Measurements from ENCODE around the gene PRDX6. TPM values are rescaled to one million over a fixed set of nuclear protein-coding genes. Genes with fewer than 3 reads are reported as not detected.
"Not testable (repeated sequence)": the region's sequence is repeated elsewhere in the genome, so short reads cannot be mapped to it uniquely, and the experiment has no call there.

The PRDX6 gene
- total and polyA plus RNA-seq, 8 donors: 236 to 279 (median 258) TPM

- DNase-seq (no peak), ATAC-seq (no peak)
- H3K27me3 ChIP-seq: no peaks in the 10 kb centered on the region
- intact Hi-C loops (cut with DNase I): no loop called here
- no peak overlapping the region for H3K4me3 ChIP-seq
- H3K36me3 ChIP-seq: no peaks in the 10 kb centered on the region
- H3K4me1 ChIP-seq: no peaks in the 10 kb centered on the region
- no peaks in the 10 kb centered on the region for H3K9me3 ChIP-seq
- H3K27ac ChIP-seq: no peak overlapping the region
- no peak for TF ChIP-seq CTCF (IDR thresholded peaks at IDR 0.05)
Measured at GRCh38 chr1:173509797-173510196, 32.7 kb downstream of the PRDX6 start.

GRCh38 chr1:173514503-173514902, 37.4 kb downstream of the PRDX6 start:
- H3K4me3 ChIP-seq; DNase-seq; H3K27me3 ChIP-seq; H3K4me1 ChIP-seq; intact Hi-C loops (cut with DNase I); H3K9me3 ChIP-seq; H3K36me3 ChIP-seq; ATAC-seq; H3K27ac ChIP-seq: not testable (repeated sequence)

- no peak for ATAC-seq
- intact Hi-C loops (cut with DNase I): no loop called here
- TF ChIP-seq CTCF (IDR thresholded peaks at IDR 0.05): no peak
- H3K27ac ChIP-seq: no peak overlapping the region
- DNase-seq: no peak
- no peaks in the 10 kb centered on the region for H3K4me1 ChIP-seq
- no peaks in the 10 kb centered on the region for H3K27me3 ChIP-seq
- no peak overlapping the region for H3K4me3 ChIP-seq
- H3K9me3 ChIP-seq: no peaks in the 10 kb centered on the region
- H3K36me3 ChIP-seq: no peaks in the 10 kb centered on the region
Measured at GRCh38 chr1:173520799-173521198, 43.7 kb downstream of the PRDX6 start.

- Histone ChIP-seq H3K27me3 (no peaks in the 10 kb centered on the region), H3K36me3 (no peaks in the 10 kb centered on the region), H3K9me3 (no peaks in the 10 kb centered on the region), H3K4me1 (no peaks in the 10 kb centered on the region), H3K4me3 (no peak overlapping the region), H3K27ac (no peak overlapping the region)
- intact Hi-C loops (cut with DNase I): no loop called here
- no peak for DNase-seq
- no peak for TF ChIP-seq CTCF (IDR thresholded peaks at IDR 0.05)
- no peak for ATAC-seq
Measured at GRCh38 chr1:173523329-173523728, 46.2 kb downstream of the PRDX6 start.

- Histone ChIP-seq H3K4me1 (no peaks in the 10 kb centered on the region), H3K27ac (no peak overlapping the region), H3K36me3 (no peaks in the 10 kb centered on the region), H3K4me3 (no peak overlapping the region), H3K9me3 (no peaks in the 10 kb centered on the region), H3K27me3 (no peaks in the 10 kb centered on the region)
- intact Hi-C loops (cut with DNase I): no loop called here
- ATAC-seq (no peak), DNase-seq (no peak)
- no peak for TF ChIP-seq CTCF (IDR thresholded peaks at IDR 0.05)
Measured at GRCh38 chr1:173525926-173526325, 48.8 kb downstream of the PRDX6 start.

GRCh38 chr1:173527151-173527826, 50.2 kb downstream of the PRDX6 start:
- Histone ChIP-seq H3K36me3 (no peaks in the 10 kb centered on the region), H3K4me3 (no peak overlapping the region), H3K9me3 (no peaks in the 10 kb centered on the region), H3K4me1 (no peaks in the 10 kb centered on the region), H3K27ac (no peak overlapping the region), H3K27me3 (no peaks in the 10 kb centered on the region)
- no peak for TF ChIP-seq CTCF (IDR thresholded peaks at IDR 0.05)
- intact Hi-C loops (cut with DNase I): no loop called here
- DNase-seq (no peak), ATAC-seq (peak; percentile 18)

Data from left lung (tissue), 10 donors.